ENCODE results near the gene TFF1.
A peak's percentile ranks its signal among the peaks of the same experiment; 100 is the strongest.

Gene TFF1

GRCh38 chr21:42319851-42320572, 46.3 kb downstream of the TFF1 start:
- Histone ChIP-seq H3K9ac (ENCODE audit: low read depth, low read length, poor library complexity, severe bottlenecking) (peak overlapping the region; percentile 37), H3K9me2 (replicated peaks; ENCODE audit: low read depth, low read length) (no peaks in the 10 kb centered on the region), H3F3A (ENCODE audit: low read depth) (no peaks in the 10 kb centered on the region; the same call in 1 of the 2 replicates), H3K79me2 (ENCODE audit: insufficient read depth, low read length) (no peaks in the 10 kb centered on the region), H4K20me1 (ENCODE audit: insufficient read depth, low read length, poor library complexity, severe bottlenecking) (no peaks in the 10 kb centered on the region), H3K4me3 (ENCODE audit: low read length, poor library complexity, severe bottlenecking) (peak overlapping the region; percentile 21), H3K27me3 (ENCODE audit: insufficient read depth, low read length, poor library complexity, severe bottlenecking) (no peaks in the 10 kb centered on the region), H3K36me3 (ENCODE audit: insufficient read depth, low read length) (no peaks in the 10 kb centered on the region), H2AFZ (ENCODE audit: low read length) (peak overlapping the region; percentile 53; the same call in 1 of the 2 replicates), H3K9me3 (ENCODE audit: insufficient read depth, low read depth, low read length) (no peaks in the 10 kb centered on the region), H3K4me2 (ENCODE audit: low read depth, low read length, poor library complexity, severe bottlenecking) (peak overlapping the region; percentile 67), H3K4me1 (ENCODE audit: insufficient read depth, low read length, poor library complexity, severe bottlenecking) (peaks cover 33% of the 10 kb centered on the region)
- TF ChIP-seq EZH2phosphoT487 (IDR thresholded peaks at IDR 0.05; ENCODE audit: borderline replicate concordance) = no peak
- peak; percentile 35 for TF ChIP-seq CTCF (conservative IDR thresholded peaks at IDR 0.05; ENCODE audit: low read length)

GRCh38 chr21:42319376-42319775, 47.0 kb downstream of the TFF1 start:
- Histone ChIP-seq H3K4me2 (ENCODE audit: low read depth, low read length, poor library complexity, severe bottlenecking) (peak overlapping the region; percentile 67), H2AFZ (ENCODE audit: low read length) (peak overlapping the region; percentile 53)

GRCh38 chr21:42317826-42318746, 48.2 kb downstream of the TFF1 start:
- no peaks in the 10 kb centered on the region for H3K27me3 ChIP-seq (ENCODE audit: insufficient read depth, low read length, poor library complexity, severe bottlenecking)
- H3K9me3 ChIP-seq (ENCODE audit: insufficient read depth, low read depth, low read length) = no peaks in the 10 kb centered on the region
- no peak overlapping the region for H3K4me3 ChIP-seq (ENCODE audit: low read length, poor library complexity, severe bottlenecking)
- no peak overlapping the region for H3K4me2 ChIP-seq (ENCODE audit: low read depth, low read length, poor library complexity, severe bottlenecking)
- no peak overlapping the region for H2AFZ ChIP-seq (ENCODE audit: low read length)
- no peaks in the 10 kb centered on the region; the same call in 1 of the 2 replicates for H3F3A ChIP-seq (ENCODE audit: low read depth)
- H3K9ac ChIP-seq (ENCODE audit: low read depth, low read length, poor library complexity, severe bottlenecking) = no peak overlapping the region
- H3K9me2 ChIP-seq (replicated peaks; ENCODE audit: low read depth, low read length) = no peaks in the 10 kb centered on the region
- TF ChIP-seq EZH2phosphoT487 (IDR thresholded peaks at IDR 0.05; ENCODE audit: borderline replicate concordance) (no peak), CTCF (conservative IDR thresholded peaks at IDR 0.05; ENCODE audit: low read length) (no peak)
- H3K79me2 ChIP-seq (ENCODE audit: insufficient read depth, low read length) = no peaks in the 10 kb centered on the region
- no peaks in the 10 kb centered on the region for H4K20me1 ChIP-seq (ENCODE audit: insufficient read depth, low read length, poor library complexity, severe bottlenecking)
- no peaks in the 10 kb centered on the region for H3K36me3 ChIP-seq (ENCODE audit: insufficient read depth, low read length)
- peaks cover 41% of the 10 kb centered on the region for H3K4me1 ChIP-seq (ENCODE audit: insufficient read depth, low read length, poor library complexity, severe bottlenecking)

More at GRCh38 chr21:42319376-42319775, 47.0 kb downstream of the TFF1 start:
- TF ChIP-seq EZH2phosphoT487 (IDR thresholded peaks at IDR 0.05; ENCODE audit: borderline replicate concordance) = no peak
- no peak for TF ChIP-seq CTCF (conservative IDR thresholded peaks at IDR 0.05; ENCODE audit: low read length)
- Histone ChIP-seq H3F3A (ENCODE audit: low read depth) (no peaks in the 10 kb centered on the region; the same call in 1 of the 2 replicates), H3K9me2 (replicated peaks; ENCODE audit: low read depth, low read length) (no peaks in the 10 kb centered on the region), H3K79me2 (ENCODE audit: insufficient read depth, low read length) (no peaks in the 10 kb centered on the region), H4K20me1 (ENCODE audit: insufficient read depth, low read length, poor library complexity, severe bottlenecking) (no peaks in the 10 kb centered on the region), H3K36me3 (ENCODE audit: insufficient read depth, low read length) (no peaks in the 10 kb centered on the region), H3K9me3 (ENCODE audit: insufficient read depth, low read depth, low read length) (no peaks in the 10 kb centered on the region), H3K9ac (ENCODE audit: low read depth, low read length, poor library complexity, severe bottlenecking) (peak overlapping the region; percentile 37), H3K27me3 (ENCODE audit: insufficient read depth, low read length, poor library complexity, severe bottlenecking) (no peaks in the 10 kb centered on the region), H3K4me1 (ENCODE audit: insufficient read depth, low read length, poor library complexity, severe bottlenecking) (peaks cover 33% of the 10 kb centered on the region), H3K4me3 (ENCODE audit: low read length, poor library complexity, severe bottlenecking) (peak overlapping the region; percentile 21)

Measured in Loucy (cell line).